SK-N-MC (cell line): Measurements from ENCODE around the gene MND1.

ENCODE experiments used
- EZH2 ChIP-seq: fragments of 200-600 bp; sonication (generic); IDR thresholded peaks from one replicate; pipeline ENCODE4 v1.6.1; 2017; ENCODE audit warnings: antibody characterized with exemption
- POLR2AphosphoS5 ChIP-seq: IDR thresholded peaks from 2 replicates; pipeline ENCODE4 v1.6.1; 2012; ENCODE audit warnings: mild to moderate bottlenecking, low read depth, low read length, borderline replicate concordance

DNA sequence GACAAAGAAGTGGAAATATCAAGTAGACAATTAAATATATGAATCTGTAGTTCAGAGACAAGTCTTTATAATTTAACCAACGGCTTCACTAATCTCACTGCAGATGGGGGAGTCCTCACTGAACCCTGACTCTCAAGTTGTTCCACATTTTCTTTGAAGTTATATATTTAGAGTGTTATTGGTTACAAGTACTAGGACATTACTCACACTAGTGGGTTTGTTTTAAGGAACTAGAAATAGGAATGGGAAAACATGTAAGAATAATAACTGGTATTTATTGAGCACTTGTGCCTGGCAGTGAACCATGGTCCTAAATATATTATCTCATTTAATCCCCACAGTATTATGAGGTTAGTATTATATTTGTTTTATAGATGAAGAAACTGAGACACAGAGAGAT is 22.0 kb downstream of the MND1 start:
- TF ChIP-seq POLR2AphosphoS5 (no peak), EZH2 (no peak)
